Hepatocyte (in vitro differentiated cells): ENCODE data around the gene DCPS.

Experiments
- EZH2 ChIP-seq: fragments of 200-600 bp; sonication (generic); IDR thresholded peaks from 2 replicates; pipeline ENCODE4 v1.6.1; 2016; ENCODE audit warnings: antibody characterized with exemption, mild to moderate bottlenecking, borderline replicate concordance
- EZH2phosphoT487 ChIP-seq: fragments of 200-600 bp; sonication (generic); IDR thresholded peaks from one replicate; pipeline ENCODE4 v1.6.1; 2018; ENCODE audit warnings: antibody characterized with exemption, mild to moderate bottlenecking, low read depth, moderate library complexity; ENCODE audit not compliant: unreplicated experiment, severe bottlenecking
- TF ChIP-seq, protein P1 (sequence below): fragments of 200-600 bp; sonication (generic); IDR thresholded peaks from 2 replicates; pipeline ENCODE4 v1.5.1; 2016; ENCODE audit warnings: antibody characterized with exemption, mild to moderate bottlenecking; ENCODE audit not compliant: poor library complexity

DNA sequence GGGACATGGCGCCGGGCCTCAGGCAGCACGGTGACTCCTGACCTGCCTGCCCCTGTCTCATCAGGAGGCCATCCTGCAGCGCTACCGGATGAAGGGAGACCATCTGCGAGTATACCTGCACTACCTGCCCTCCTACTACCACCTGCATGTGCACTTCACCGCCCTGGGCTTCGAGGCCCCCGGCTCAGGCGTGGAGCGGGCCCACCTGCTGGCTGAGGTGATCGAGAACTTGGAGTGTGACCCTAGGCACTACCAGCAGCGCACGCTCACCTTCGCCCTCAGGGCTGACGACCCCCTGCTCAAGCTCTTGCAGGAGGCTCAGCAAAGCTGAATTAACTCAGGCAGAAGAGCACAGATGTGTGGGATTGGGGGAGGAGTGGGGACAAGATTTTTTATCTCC is 41.4 kb downstream of the DCPS start:
- TF ChIP-seq, protein P1, sequence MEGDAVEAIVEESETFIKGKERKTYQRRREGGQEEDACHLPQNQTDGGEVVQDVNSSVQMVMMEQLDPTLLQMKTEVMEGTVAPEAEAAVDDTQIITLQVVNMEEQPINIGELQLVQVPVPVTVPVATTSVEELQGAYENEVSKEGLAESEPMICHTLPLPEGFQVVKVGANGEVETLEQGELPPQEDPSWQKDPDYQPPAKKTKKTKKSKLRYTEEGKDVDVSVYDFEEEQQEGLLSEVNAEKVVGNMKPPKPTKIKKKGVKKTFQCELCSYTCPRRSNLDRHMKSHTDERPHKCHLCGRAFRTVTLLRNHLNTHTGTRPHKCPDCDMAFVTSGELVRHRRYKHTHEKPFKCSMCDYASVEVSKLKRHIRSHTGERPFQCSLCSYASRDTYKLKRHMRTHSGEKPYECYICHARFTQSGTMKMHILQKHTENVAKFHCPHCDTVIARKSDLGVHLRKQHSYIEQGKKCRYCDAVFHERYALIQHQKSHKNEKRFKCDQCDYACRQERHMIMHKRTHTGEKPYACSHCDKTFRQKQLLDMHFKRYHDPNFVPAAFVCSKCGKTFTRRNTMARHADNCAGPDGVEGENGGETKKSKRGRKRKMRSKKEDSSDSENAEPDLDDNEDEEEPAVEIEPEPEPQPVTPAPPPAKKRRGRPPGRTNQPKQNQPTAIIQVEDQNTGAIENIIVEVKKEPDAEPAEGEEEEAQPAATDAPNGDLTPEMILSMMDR: no peak
- TF ChIP-seq EZH2: no peak
- no peak for TF ChIP-seq EZH2phosphoT487
